Neural cell (in vitro differentiated cells): ENCODE measurements around the gene NR2C1.

Source experiments
- EP300 ChIP-seq: fragments of 450-650 bp; conservative IDR thresholded peaks from 2 replicates; pipeline ENCODE4 v1.6.1; 2014; ENCODE audit warnings: antibody characterized with exemption, mild to moderate bottlenecking, moderate library complexity; ENCODE audit not compliant: poor library complexity, severe bottlenecking
- EZH2 ChIP-seq: fragments of 200-600, 300-800 bp; shearing (Covaris generic), sonication (generic); IDR thresholded peaks from 2 replicates; pipeline ENCODE4 v1.6.1; 2014; ENCODE audit warnings: antibody characterized with exemption, low read length, borderline replicate concordance, mild to moderate bottlenecking; ENCODE audit not compliant: insufficient read depth, poor library complexity, severe bottlenecking
- MXI1 ChIP-seq: fragments of 450-650 bp; conservative IDR thresholded peaks from 2 replicates; pipeline ENCODE4 v1.6.1; 2014; ENCODE audit warnings: antibody characterized with exemption, mild to moderate bottlenecking; ENCODE audit not compliant: poor library complexity, severe bottlenecking
- POLR2AphosphoS5 ChIP-seq: IDR thresholded peaks from 2 replicates; pipeline ENCODE4 v1.6.1; 2012
- RAD21 ChIP-seq: fragments of 450-650 bp; conservative IDR thresholded peaks from 2 replicates; pipeline ENCODE4 v1.6.1; 2014; ENCODE audit warnings: antibody characterized with exemption, mild to moderate bottlenecking, moderate library complexity
- TAF1 ChIP-seq: IDR thresholded peaks from 2 replicates; pipeline ENCODE4 v1.6.1; 2012; ENCODE audit warnings: low read depth
- TF ChIP-seq, protein P1 (sequence below): fragments of 450-650 bp; IDR thresholded peaks from 2 replicates; pipeline ENCODE4 v1.5.1; 2014; ENCODE audit warnings: antibody characterized with exemption, mild to moderate bottlenecking, moderate library complexity; ENCODE audit not compliant: poor library complexity, severe bottlenecking
- TF ChIP-seq, protein P2 (sequence below): IDR thresholded peaks from 2 replicates; pipeline ENCODE4 v1.6.1; 2012; ENCODE audit warnings: borderline replicate concordance

DNA sequence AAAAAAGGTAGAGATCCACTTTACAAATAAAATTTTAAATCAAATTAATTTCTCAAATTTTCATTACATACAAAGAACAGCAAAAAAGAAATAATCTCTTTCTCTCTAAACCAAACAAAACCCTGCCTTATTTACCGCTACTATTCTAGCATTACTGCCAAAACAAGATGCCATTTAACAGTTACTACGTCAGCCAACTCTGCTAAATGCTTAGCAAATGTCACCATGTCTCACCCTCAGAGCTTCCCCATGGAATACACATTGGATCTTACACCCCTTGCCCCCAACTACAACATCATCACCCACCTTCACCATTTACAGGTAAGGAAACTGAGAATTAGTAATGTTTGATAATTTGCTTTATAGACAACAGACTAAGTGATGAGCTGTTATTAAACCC, 23.0 kb upstream of the NR2C1 start:
- TF ChIP-seq EZH2, result no peak
- TF ChIP-seq, protein P1, sequence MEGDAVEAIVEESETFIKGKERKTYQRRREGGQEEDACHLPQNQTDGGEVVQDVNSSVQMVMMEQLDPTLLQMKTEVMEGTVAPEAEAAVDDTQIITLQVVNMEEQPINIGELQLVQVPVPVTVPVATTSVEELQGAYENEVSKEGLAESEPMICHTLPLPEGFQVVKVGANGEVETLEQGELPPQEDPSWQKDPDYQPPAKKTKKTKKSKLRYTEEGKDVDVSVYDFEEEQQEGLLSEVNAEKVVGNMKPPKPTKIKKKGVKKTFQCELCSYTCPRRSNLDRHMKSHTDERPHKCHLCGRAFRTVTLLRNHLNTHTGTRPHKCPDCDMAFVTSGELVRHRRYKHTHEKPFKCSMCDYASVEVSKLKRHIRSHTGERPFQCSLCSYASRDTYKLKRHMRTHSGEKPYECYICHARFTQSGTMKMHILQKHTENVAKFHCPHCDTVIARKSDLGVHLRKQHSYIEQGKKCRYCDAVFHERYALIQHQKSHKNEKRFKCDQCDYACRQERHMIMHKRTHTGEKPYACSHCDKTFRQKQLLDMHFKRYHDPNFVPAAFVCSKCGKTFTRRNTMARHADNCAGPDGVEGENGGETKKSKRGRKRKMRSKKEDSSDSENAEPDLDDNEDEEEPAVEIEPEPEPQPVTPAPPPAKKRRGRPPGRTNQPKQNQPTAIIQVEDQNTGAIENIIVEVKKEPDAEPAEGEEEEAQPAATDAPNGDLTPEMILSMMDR, result no peak
- TF ChIP-seq RAD21, result no peak
- TF ChIP-seq EP300, result no peak
- TF ChIP-seq POLR2AphosphoS5, result no peak
- TF ChIP-seq TAF1, result no peak
- TF ChIP-seq MXI1, result no peak
- TF ChIP-seq, protein P2, sequence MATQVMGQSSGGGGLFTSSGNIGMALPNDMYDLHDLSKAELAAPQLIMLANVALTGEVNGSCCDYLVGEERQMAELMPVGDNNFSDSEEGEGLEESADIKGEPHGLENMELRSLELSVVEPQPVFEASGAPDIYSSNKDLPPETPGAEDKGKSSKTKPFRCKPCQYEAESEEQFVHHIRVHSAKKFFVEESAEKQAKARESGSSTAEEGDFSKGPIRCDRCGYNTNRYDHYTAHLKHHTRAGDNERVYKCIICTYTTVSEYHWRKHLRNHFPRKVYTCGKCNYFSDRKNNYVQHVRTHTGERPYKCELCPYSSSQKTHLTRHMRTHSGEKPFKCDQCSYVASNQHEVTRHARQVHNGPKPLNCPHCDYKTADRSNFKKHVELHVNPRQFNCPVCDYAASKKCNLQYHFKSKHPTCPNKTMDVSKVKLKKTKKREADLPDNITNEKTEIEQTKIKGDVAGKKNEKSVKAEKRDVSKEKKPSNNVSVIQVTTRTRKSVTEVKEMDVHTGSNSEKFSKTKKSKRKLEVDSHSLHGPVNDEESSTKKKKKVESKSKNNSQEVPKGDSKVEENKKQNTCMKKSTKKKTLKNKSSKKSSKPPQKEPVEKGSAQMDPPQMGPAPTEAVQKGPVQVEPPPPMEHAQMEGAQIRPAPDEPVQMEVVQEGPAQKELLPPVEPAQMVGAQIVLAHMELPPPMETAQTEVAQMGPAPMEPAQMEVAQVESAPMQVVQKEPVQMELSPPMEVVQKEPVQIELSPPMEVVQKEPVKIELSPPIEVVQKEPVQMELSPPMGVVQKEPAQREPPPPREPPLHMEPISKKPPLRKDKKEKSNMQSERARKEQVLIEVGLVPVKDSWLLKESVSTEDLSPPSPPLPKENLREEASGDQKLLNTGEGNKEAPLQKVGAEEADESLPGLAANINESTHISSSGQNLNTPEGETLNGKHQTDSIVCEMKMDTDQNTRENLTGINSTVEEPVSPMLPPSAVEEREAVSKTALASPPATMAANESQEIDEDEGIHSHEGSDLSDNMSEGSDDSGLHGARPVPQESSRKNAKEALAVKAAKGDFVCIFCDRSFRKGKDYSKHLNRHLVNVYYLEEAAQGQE, result no peak
